Adrenal gland (tissue), 5 donors: ENCODE data around the gene RPL27.

Source experiments
- CTCF ChIP-seq, 6 experiments: fragments of 450-650 bp in 4 of 6; fragments of 200-600 bp in 2 of 6; sonication (generic) in 1 of 6; IDR thresholded peaks; 1 replicate in 5 of 6; 2 replicates in 1 of 6; pipeline versions ENCODE4 v1.5.1 to v1.8.0; 2016 to 2021; ENCODE audit warnings: antibody characterized with exemption in 6 of 6, mild to moderate bottlenecking in 2 of 6, moderate library complexity in 1 of 6
- POLR2A ChIP-seq, 2 donors: fragments of 450-650 bp; IDR thresholded peaks; one replicate each; pipeline ENCODE4 v1.6.1; 2017; ENCODE audit warnings: antibody characterized with exemption in 2 of 2, mild to moderate bottlenecking in 2 of 2, moderate library complexity in 1 of 2
- donor health status: DM: no; HTN: no; CAD: no.

GRCh38 chr17:42971589-42971988 lies 26.6 kb upstream of the RPL27 start:
- no peak for TF ChIP-seq CTCF (IDR thresholded peaks at IDR 0.05)
- TF ChIP-seq POLR2A (IDR thresholded peaks at IDR 0.05), result no peak
